H9 (cell line): ENCODE measurements around the gene RNASE1. TPM values are rescaled to one million over a fixed set of nuclear protein-coding genes. Genes with fewer than 3 reads are reported as not detected.

Source experiments
- DNase-seq: peaks from one replicate; pipeline ENCODE4 v3.0.0-alpha.2; 2017
- H2AFZ ChIP-seq: one replicate; pipeline ENCODE4 v1.6.1; 2013; ENCODE audit warnings: mild to moderate bottlenecking, low read length, control low read depth, moderate library complexity
- H2AK5ac ChIP-seq: 2 replicates; pipeline ENCODE4 v1.6.1; 2013; ENCODE audit warnings: low read length, control low read depth, mixed read lengths; ENCODE audit not compliant: insufficient read length
- H2BK120ac ChIP-seq: one replicate; pipeline ENCODE4 v1.6.1; 2013; ENCODE audit warnings: low read depth, mild to moderate bottlenecking, low read length, control low read depth, inconsistent platforms; ENCODE audit not compliant: poor library complexity, severe bottlenecking
- H2BK12ac ChIP-seq: 2 replicates; pipeline ENCODE4 v1.6.1; 2013; ENCODE audit warnings: low read length, control low read depth, mixed read lengths, low read depth; ENCODE audit not compliant: insufficient read length
- H2BK15ac ChIP-seq: 2 replicates; pipeline ENCODE4 v1.6.1; 2013; ENCODE audit warnings: low read depth, low read length, control low read depth
- H2BK20ac ChIP-seq: one replicate; pipeline ENCODE4 v1.6.1; 2013; ENCODE audit warnings: low read depth, mild to moderate bottlenecking, low read length, control low read depth, inconsistent platforms; ENCODE audit not compliant: poor library complexity, severe bottlenecking
- H2BK5ac ChIP-seq: 2 replicates; pipeline ENCODE4 v1.6.1; 2013; ENCODE audit warnings: low read length, control low read depth, mixed read lengths; ENCODE audit not compliant: insufficient read length
- H3K14ac ChIP-seq: 2 replicates; pipeline ENCODE4 v1.6.1; 2013; ENCODE audit warnings: low read length, control low read depth; ENCODE audit not compliant: insufficient read depth
- H3K18ac ChIP-seq: 2 replicates; pipeline ENCODE4 v1.6.1; 2013; ENCODE audit warnings: low read depth, mild to moderate bottlenecking, mixed read lengths, low read length, control low read depth; ENCODE audit not compliant: insufficient read length
- H3K23ac ChIP-seq: 2 replicates; pipeline ENCODE4 v1.6.1; 2013; ENCODE audit warnings: low read length, control low read depth, mixed read lengths, low read depth; ENCODE audit not compliant: insufficient read length
- H3K23me2 ChIP-seq: 2 replicates; pipeline ENCODE4 v1.6.1; 2013; ENCODE audit warnings: low read depth, mild to moderate bottlenecking, mixed read lengths, low read length, control low read depth; ENCODE audit not compliant: insufficient read length, poor library complexity, severe bottlenecking
- H3K27ac ChIP-seq: 2 replicates; pipeline ENCODE4 v1.5.1; 2013; ENCODE audit warnings: low read length, control low read depth, mixed read lengths, low read depth; ENCODE audit not compliant: insufficient read length
- H3K27me3 ChIP-seq: 2 replicates; pipeline ENCODE4 v1.6.1; 2013; ENCODE audit warnings: low read length, control low read depth, inconsistent platforms; ENCODE audit not compliant: insufficient read depth
- H3K4ac ChIP-seq: 2 replicates; pipeline ENCODE4 v1.6.1; 2013; ENCODE audit warnings: low read depth, mild to moderate bottlenecking, control low read depth, inconsistent platforms, low read length, moderate library complexity
- H3K4me1 ChIP-seq: 2 replicates; pipeline ENCODE4 v1.6.1; 2013; ENCODE audit warnings: low read length, control low read depth, inconsistent platforms; ENCODE audit not compliant: insufficient read depth
- H3K4me2 ChIP-seq: 2 replicates; pipeline ENCODE4 v1.6.1; 2013; ENCODE audit warnings: low read length, control low read depth, mixed read lengths; ENCODE audit not compliant: insufficient read length, insufficient read depth
- H3K56ac ChIP-seq: 2 replicates; pipeline ENCODE4 v1.6.1; 2013; ENCODE audit warnings: low read depth, mild to moderate bottlenecking, mixed read lengths, low read length, control low read depth; ENCODE audit not compliant: insufficient read length
- H3K79me1 ChIP-seq: 2 replicates; pipeline ENCODE4 v1.6.1; 2013; ENCODE audit warnings: low read depth, mild to moderate bottlenecking, moderate library complexity, low read length, control low read depth, inconsistent platforms; ENCODE audit not compliant: insufficient read depth, poor library complexity, severe bottlenecking
- H3K79me2 ChIP-seq: 2 replicates; pipeline ENCODE4 v1.6.1; 2013; ENCODE audit warnings: low read length, control low read depth, inconsistent platforms; ENCODE audit not compliant: insufficient read depth
- H3K9ac ChIP-seq: 2 replicates; pipeline ENCODE4 v1.6.1; 2013; ENCODE audit warnings: low read length, control low read depth, mixed read lengths; ENCODE audit not compliant: insufficient read length; ENCODE audit errors: extremely low read depth
- H3K9me3 ChIP-seq: one replicate; pipeline ENCODE4 v1.6.1; 2013; ENCODE audit warnings: low read depth, low read length, inconsistent platforms; ENCODE audit not compliant: control insufficient read depth
- H3T11ph ChIP-seq: one replicate; pipeline ENCODE4 v1.6.1; 2013; ENCODE audit warnings: mild to moderate bottlenecking, low read length, control low read depth, inconsistent platforms
- H4K20me1 ChIP-seq: one replicate; pipeline ENCODE4 v1.6.1; 2013; ENCODE audit not compliant: control insufficient read depth, insufficient read length, insufficient read depth
- H4K5ac ChIP-seq: 2 replicates; pipeline ENCODE4 v1.6.1; 2013; ENCODE audit warnings: low read depth, mild to moderate bottlenecking, mixed read lengths, low read length, control low read depth; ENCODE audit not compliant: insufficient read length
- H4K8ac ChIP-seq: replicated peaks from 2 replicates; pipeline ENCODE4 v1.6.1; 2013; ENCODE audit warnings: low read length, control low read depth, mixed read lengths, low read depth; ENCODE audit not compliant: insufficient read length
- H4K91ac ChIP-seq: 2 replicates; pipeline ENCODE4 v1.6.1; 2013; ENCODE audit warnings: low read depth, mild to moderate bottlenecking, moderate library complexity, mixed read lengths, low read length, control low read depth; ENCODE audit not compliant: insufficient read length
- H3K27ac Mint-ChIP-seq, 3 experiments: 2 replicates in 2 of 3; 3 replicates in 1 of 3; pipeline ENCODE4 v1.8.0; 2020 to 2021; ENCODE audit warnings: mixed read lengths in 3 of 3, mild to moderate bottlenecking in 1 of 3, moderate library complexity in 1 of 3
- H3K27me3 Mint-ChIP-seq: 2 replicates; pipeline ENCODE4 v1.8.0; 2021; ENCODE audit warnings: low read depth, mild to moderate bottlenecking, moderate library complexity, mixed read lengths
- H3K36me3 Mint-ChIP-seq, 3 experiments: 2 replicates in 2 of 3; 3 replicates in 1 of 3; pipeline ENCODE4 v1.8.0; 2020 to 2021; ENCODE audit warnings: low read depth in 3 of 3, mixed read lengths in 3 of 3; ENCODE audit not compliant: insufficient read depth in 1 of 3
- H3K4me1 Mint-ChIP-seq, 2 experiments: 2 replicates each; pipeline ENCODE4 v1.8.0; 2020; ENCODE audit warnings: mixed read lengths in 2 of 2
- H3K4me3 Mint-ChIP-seq, 2 experiments: 2 replicates in 1 of 2; 3 replicates in 1 of 2; pipeline ENCODE4 v1.8.0; 2020 to 2021; ENCODE audit warnings: mild to moderate bottlenecking in 2 of 2, mixed read lengths in 2 of 2, moderate library complexity in 1 of 2
- H3K9me3 Mint-ChIP-seq, 2 experiments: 2 replicates in 1 of 2; 3 replicates in 1 of 2; pipeline ENCODE4 v1.8.0; 2020; ENCODE audit warnings: mild to moderate bottlenecking in 2 of 2, mixed read lengths in 2 of 2, moderate library complexity in 1 of 2
- CTCF ChIP-seq: fragments of 200-600 bp; sonication (generic); conservative IDR thresholded peaks from 3 replicates; pipeline ENCODE4 v1.8.0; 2021; ENCODE audit warnings: antibody characterized with exemption, mild to moderate bottlenecking
- WGBS: extraction: QIAGEN DNeasy Blood & Tissue Kit; methylation state at CpG from one replicate; pipeline ENCODE4 v1.1.7; 2013; ENCODE audit warnings: missing lambda C conversion rate, low lambda C conversion rate, mixed read lengths; ENCODE audit not compliant: insufficient read length; ENCODE audit errors: extremely low coverage; 5-methylcytosine and 5-hydroxymethylcytosine counted together
- total RNA-seq: library from RNA; stranded (reverse); gene quantifications from 2 replicates; pipeline ENCODE4 v1.2.1, GENCODE V29; 2021

RNASE1 gene
- total RNA-seq, 1 experiment from 2014 or later = 1.2 TPM

- Histone ChIP-seq H3K14ac (no peak overlapping the region), H3K9me3 (no peaks in the 10 kb centered on the region), H2BK120ac (no peak overlapping the region), H3K27ac (no peak overlapping the region), H2AK5ac (no peak overlapping the region), H3K23me2 (no peaks in the 10 kb centered on the region), H2BK15ac (no peak overlapping the region), H2BK12ac (no peak overlapping the region), H3K27me3 (no peaks in the 10 kb centered on the region), H3K79me1 (no peaks in the 10 kb centered on the region), H3K4me1 (peaks cover 10% of the 10 kb centered on the region; the same call in 1 of the 2 replicates), H3K18ac (no peak overlapping the region), H4K5ac (no peak overlapping the region), H3K9ac (no peak overlapping the region), H4K8ac (no peak overlapping the region), H2AFZ (no peak overlapping the region), H3K79me2 (no peaks in the 10 kb centered on the region), H3K4me2 (no peak overlapping the region), H2BK5ac (no peak overlapping the region), H2BK20ac (no peak overlapping the region), H3K4ac (no peak overlapping the region), H4K91ac (no peak overlapping the region), H3K56ac (no peak overlapping the region), H3K23ac (no peak overlapping the region), H3T11ph (no peak overlapping the region), H4K20me1 (no peaks in the 10 kb centered on the region)
- no peak for TF ChIP-seq CTCF
- H3K4me1 Mint-ChIP-seq = peaks cover 41 to 50% of the 10 kb centered on the region in 2 experiments
- no peaks in the 10 kb centered on the region; the same call in 1 of the 2 replicates for H3K27me3 Mint-ChIP-seq
- H3K9me3 Mint-ChIP-seq = no peaks in the 10 kb centered on the region; a peak in 2 of 5 replicates
- H3K27ac Mint-ChIP-seq = peak overlapping the region in 2 of 3 experiments; percentile 24 to 36; a peak in 5 of 7 replicates
- no CpG with 5 or more reads among the region's 5 CpGs for WGBS
- peaks cover 0 to 4% (median 0%) of the 10 kb centered on the region in 3 experiments; a peak in 2 of 7 replicates for H3K36me3 Mint-ChIP-seq
- DNase-seq = no peak
- no peak overlapping the region; a peak in 1 of 5 replicates for H3K4me3 Mint-ChIP-seq
Measured at GRCh38 chr14:20782280-20782890, 20.3 kb downstream of the RNASE1 start.
